Keratinocyte (primary cell): Measurements from ENCODE around the gene DHDH.

Experiments used
- EZH2 ChIP-seq: IDR thresholded peaks from one replicate; pipeline ENCODE4 v1.6.1; 2012; ENCODE audit warnings: inconsistent platforms, mild to moderate bottlenecking, low read length, moderate library complexity
- TF ChIP-seq, protein P1 (sequence below), 3 experiments: IDR thresholded peaks in 1 of 3; conservative IDR thresholded peaks in 1 of 3; optimal IDR thresholded peaks in 1 of 3; 2 replicates in 2 of 3; 3 replicates in 1 of 3; pipeline versions ENCODE3 to v1.5.1; 2011; ENCODE audit warnings: low read length in 3 of 3, mild to moderate bottlenecking in 3 of 3, moderate library complexity in 2 of 3, control low read depth in 1 of 3, inconsistent platforms in 1 of 3; ENCODE audit not compliant: insufficient read depth in 2 of 3; ENCODE audit errors: extremely low read depth in 1 of 3

DNA sequence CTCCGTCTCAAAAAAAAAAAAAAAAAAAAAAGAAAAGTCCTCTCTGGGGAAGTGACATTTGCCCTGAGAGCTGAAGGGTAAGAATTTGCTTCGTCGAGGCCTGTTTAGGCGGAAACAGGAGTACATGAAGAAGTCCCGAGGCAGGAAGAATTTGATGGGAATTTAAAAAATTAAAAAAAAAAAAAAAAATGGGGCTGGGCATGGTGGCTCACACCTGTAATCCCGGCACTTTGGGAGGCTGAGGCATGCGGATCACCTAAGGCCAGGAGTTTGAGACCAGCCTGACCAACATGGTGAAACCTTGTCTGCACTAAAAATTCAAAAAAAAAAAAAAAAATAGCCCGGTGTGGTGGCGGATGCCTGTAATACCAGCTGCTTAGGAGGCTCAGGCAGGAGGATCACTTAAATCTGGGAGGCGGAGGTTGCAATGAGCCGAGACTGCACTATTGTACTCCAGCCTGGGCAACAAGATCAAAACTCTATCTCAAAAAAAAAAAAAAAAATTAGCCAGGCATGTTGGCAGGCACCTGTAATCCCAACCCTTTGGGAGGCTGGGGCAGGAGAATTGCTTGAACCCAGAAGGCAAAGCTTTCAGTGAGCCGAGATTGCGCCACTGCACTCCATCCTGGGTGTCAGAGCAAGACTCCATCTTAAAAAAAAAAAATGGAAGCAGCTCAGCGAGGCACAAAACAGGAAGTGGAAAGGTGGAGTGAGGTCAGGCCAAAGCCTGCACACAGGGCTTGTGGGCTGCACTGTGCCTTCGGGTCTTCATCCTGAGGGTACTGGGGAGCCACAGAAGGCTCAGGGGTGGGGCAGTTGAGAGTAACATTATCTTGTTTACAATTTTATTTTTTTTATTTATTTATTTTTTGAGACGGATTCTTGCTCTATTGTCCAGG lies 26.1 kb downstream of the DHDH start:
- TF ChIP-seq, protein P1, sequence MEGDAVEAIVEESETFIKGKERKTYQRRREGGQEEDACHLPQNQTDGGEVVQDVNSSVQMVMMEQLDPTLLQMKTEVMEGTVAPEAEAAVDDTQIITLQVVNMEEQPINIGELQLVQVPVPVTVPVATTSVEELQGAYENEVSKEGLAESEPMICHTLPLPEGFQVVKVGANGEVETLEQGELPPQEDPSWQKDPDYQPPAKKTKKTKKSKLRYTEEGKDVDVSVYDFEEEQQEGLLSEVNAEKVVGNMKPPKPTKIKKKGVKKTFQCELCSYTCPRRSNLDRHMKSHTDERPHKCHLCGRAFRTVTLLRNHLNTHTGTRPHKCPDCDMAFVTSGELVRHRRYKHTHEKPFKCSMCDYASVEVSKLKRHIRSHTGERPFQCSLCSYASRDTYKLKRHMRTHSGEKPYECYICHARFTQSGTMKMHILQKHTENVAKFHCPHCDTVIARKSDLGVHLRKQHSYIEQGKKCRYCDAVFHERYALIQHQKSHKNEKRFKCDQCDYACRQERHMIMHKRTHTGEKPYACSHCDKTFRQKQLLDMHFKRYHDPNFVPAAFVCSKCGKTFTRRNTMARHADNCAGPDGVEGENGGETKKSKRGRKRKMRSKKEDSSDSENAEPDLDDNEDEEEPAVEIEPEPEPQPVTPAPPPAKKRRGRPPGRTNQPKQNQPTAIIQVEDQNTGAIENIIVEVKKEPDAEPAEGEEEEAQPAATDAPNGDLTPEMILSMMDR (optimal IDR thresholded peaks at IDR 0.05 in 1 of 3, IDR thresholded peaks at IDR 0.05 in 1 of 3, conservative IDR thresholded peaks at IDR 0.05 in 1 of 3; ENCODE audit: extremely low read depth in 1 of 3, insufficient read depth in 2 of 3, low read length in 3 of 3), result no peak
- TF ChIP-seq EZH2, result no peak
